ENCODE data around the gene C22orf23.

GRCh38 chr22:37896939-37897338 lies 56.5 kb downstream of the C22orf23 start:
- TF ChIP-seq POLR2A (IDR thresholded peaks at IDR 0.05; ENCODE audit: low read depth, low read length) (no peak), RFX5 (IDR thresholded peaks at IDR 0.05; ENCODE audit: low read depth, low read length) (no peak), MAX (IDR thresholded peaks at IDR 0.05; ENCODE audit: low read depth, low read length) (no peak), BCL11A (IDR thresholded peaks at IDR 0.05; ENCODE audit: low read depth, low read length) (no peak), IRF3 (IDR thresholded peaks at IDR 0.05) (no peak)

Measured in GM12878 (cell line).